HG03354 (cell line): ENCODE measurements around the gene GAN.
A peak's percentile ranks its signal among the peaks of the same experiment; 100 is the strongest.
"Not testable (repeated sequence)": the region's sequence is repeated elsewhere in the genome, so short reads cannot be mapped to it uniquely, and the experiment has no call there.

Experiments
- ATAC-seq: cut with Tn5 transposase; IDR thresholded peaks from one replicate; pipeline ENCODE4 v1.9.1; 2021; ENCODE audit warnings: mild to moderate bottlenecking; ENCODE audit not compliant: unreplicated experiment, poor library complexity, severe bottlenecking

GAN gene

GRCh38 chr16:81394416-81394815 lies 79.7 kb downstream of the GAN start:
- ATAC-seq = no peak

GRCh38 chr16:81394966-81395655 lies 80.3 kb downstream of the GAN start:
- no peak for ATAC-seq

GRCh38 chr16:81397058-81397878 lies 82.5 kb downstream of the GAN start:
- ATAC-seq = no peak

- ATAC-seq = no peak
Observed at GRCh38 chr16:81397879-81398520, 83.2 kb downstream of the GAN start.

GRCh38 chr16:81399909-81400308 lies 85.1 kb downstream of the GAN start:
- no peak for ATAC-seq

GRCh38 chr16:81401035-81401950 lies 86.5 kb downstream of the GAN start:
- no peak for ATAC-seq

GRCh38 chr16:81403208-81403600 lies 88.4 kb downstream of the GAN start:
- no peak for ATAC-seq

- ATAC-seq = peak; percentile 86
Observed at GRCh38 chr16:81403601-81404391, 89.0 kb downstream of the GAN start.

- not testable (repeated sequence) for ATAC-seq
Observed at GRCh38 chr16:81405002-81405401, 90.2 kb downstream of the GAN start.

GRCh38 chr16:81405702-81406113 lies 90.9 kb downstream of the GAN start:
- ATAC-seq = no peak

GRCh38 chr16:81408409-81408950 lies 93.7 kb downstream of the GAN start:
- no peak for ATAC-seq

GRCh38 chr16:81409016-81409556 lies 94.3 kb downstream of the GAN start:
- ATAC-seq = no peak

- ATAC-seq = no peak
Observed at GRCh38 chr16:81410643-81411293, 96.0 kb downstream of the GAN start.

GRCh38 chr16:81413245-81413990 lies 98.7 kb downstream of the GAN start:
- no peak for ATAC-seq

- ATAC-seq = no peak
Observed at GRCh38 chr16:81415751-81416150, 101.0 kb downstream of the GAN start.

- ATAC-seq = no peak
Observed at GRCh38 chr16:81416749-81417148, 102.0 kb downstream of the GAN start.

- ATAC-seq = no peak
Observed at GRCh38 chr16:81417210-81417609, 102.4 kb downstream of the GAN start.
